Right kidney (tissue), 1 donor: Measurements from ENCODE around the gene ABCA7.

Source experiments
- DNase-seq: peaks from one replicate; pipeline ENCODE4 v3.0.0-alpha.2; 2016

Gene ABCA7

GRCh38 chr19:1072371-1073015 is 32.6 kb downstream of the ABCA7 start:
- no peak for DNase-seq

DNA sequence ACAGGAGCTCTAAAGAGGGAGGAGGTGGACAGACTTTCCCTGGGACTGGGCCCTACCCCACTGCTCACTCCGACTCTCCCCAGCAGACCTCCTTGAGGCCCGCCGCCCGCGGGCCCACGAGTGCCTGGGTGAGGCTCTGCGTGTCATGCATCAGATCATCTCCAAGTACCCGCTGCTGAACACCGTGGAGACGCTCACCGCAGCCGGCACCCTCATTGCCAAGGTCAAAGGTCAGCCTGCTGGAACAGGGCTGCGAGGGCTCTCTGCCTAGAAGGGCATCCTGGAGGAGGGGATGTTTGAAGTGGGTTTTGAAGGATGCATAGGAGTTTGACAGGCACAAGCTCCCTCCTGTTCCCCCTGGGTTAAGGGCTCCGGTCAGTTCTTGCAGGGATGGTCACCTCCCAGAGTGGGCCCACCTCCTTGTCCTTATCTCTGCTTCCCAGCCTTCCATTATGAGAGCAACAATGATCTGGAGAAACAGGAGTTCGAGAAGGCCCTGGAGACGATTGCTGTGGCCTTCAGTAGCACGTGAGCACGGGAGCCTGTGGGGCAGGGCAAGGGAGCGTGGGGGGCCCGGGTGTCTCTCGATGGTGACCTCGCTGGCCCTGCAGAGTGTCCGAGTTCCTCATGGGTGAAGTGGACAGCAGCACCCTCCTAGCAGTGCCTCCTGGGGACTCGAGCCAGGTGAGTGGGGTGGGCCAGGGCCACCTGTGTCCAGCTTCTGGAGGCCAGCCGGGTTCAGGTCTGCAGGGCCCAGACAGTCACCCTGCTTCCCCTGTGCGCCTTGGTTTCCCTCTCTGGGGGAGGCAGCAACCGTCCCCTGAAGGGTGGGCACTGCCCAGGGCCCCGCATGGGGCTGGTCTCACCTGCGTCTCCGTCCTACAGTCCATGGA is 33.4 kb downstream of the ABCA7 start:
- no peak for DNase-seq

DNA sequence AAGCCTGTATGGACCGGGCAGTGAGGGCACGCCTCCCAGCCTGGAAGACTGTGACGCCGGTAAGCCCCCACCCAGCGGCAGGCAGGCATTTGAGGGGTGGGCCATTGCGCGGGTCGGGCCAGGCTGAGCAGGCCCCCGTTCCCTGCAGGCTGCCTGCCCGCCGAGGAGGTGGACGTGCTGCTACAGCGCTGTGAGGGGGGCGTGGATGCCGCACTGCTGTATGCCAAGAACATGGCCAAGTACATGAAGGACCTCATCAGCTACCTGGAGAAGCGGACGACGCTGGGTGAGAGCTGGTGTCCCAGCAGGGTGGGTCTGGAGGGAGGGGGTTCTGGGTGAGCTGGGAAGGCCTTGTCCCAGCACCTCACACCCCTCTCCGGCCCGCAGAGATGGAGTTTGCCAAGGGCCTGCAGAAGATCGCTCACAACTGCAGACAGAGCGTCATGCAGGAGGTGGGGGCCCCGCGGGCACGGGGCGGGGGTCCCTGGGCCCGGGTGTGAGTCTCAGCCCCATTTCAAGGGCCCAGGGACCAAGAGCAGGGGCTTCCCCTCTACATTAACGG is 34.1 kb downstream of the ABCA7 start:
- no peak for DNase-seq

DNA sequence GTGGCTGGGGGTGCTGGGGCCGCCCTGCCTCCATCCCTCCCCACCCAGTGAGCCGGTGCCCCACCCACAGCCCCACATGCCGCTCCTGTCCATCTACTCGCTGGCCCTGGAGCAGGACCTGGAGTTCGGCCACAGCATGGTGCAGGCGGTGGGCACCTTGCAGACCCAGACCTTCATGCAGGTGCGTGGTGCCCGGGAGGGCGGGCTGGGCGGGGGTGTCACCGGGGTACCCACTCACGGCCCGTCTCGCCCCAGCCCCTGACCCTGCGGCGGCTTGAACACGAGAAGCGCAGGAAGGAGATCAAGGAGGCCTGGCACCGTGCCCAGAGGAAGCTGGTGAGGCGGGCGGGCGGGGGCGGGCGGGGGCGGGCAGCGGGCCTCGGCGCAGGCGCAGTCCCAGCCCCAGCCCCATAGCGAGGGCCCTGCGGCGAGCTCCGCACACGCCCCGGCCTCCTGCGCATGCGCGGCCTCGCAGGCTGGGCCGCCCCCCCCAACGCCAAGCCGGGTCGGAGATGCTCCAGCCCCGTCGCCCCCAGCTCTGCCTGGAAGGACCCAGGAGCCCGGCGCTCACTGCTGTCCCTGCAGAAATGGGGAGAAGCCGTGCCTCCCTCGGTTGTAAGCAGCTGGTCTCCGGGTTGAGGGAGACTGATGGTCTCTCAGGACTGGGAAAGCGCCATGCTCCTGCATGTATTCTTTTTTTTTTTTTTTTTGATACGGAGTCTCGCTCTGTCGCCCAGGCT is 34.8 kb downstream of the ABCA7 start:
- no peak for DNase-seq

DNA sequence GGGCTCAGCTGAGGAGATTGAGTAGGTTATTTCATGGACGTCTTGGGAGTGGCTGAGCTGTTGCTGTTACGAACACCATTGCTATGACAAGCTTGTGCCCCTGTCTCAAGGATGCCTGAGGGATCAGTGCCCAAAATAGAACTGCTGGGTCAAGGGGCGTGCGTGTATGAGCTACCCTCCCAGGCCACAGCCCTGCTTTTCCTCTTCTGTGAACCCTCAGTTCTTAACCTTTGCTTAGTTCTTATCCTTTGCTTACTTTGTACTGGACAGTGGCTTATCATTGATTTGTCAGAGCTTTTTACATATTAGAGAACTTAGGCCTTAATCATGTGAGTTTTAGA is 36.1 kb downstream of the ABCA7 start:
- no peak for DNase-seq

DNA sequence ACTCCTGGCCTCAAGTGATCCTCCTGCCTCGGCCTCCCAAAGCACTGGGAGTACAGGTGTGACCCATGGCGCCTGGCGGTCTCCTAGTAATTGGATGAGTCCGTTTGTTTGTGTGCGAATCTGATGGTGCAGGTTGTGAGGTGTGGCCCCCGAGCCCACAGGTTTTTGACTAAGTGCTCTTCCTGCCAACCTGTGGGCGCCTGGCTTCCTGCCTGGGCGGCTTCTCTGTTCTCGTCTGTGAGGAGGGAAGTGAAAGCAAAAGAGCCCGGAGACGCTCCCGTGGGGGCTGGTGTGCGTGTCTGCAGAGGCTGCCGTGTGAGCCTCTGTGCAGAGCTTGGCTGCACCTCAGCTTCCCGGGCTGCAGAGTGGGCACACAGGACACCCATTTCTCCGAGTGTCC is 37.0 kb downstream of the ABCA7 start:
- no peak for DNase-seq

- no peak for DNase-seq
Measured at GRCh38 chr19:1079566-1080111, 39.7 kb downstream of the ABCA7 start.

DNA sequence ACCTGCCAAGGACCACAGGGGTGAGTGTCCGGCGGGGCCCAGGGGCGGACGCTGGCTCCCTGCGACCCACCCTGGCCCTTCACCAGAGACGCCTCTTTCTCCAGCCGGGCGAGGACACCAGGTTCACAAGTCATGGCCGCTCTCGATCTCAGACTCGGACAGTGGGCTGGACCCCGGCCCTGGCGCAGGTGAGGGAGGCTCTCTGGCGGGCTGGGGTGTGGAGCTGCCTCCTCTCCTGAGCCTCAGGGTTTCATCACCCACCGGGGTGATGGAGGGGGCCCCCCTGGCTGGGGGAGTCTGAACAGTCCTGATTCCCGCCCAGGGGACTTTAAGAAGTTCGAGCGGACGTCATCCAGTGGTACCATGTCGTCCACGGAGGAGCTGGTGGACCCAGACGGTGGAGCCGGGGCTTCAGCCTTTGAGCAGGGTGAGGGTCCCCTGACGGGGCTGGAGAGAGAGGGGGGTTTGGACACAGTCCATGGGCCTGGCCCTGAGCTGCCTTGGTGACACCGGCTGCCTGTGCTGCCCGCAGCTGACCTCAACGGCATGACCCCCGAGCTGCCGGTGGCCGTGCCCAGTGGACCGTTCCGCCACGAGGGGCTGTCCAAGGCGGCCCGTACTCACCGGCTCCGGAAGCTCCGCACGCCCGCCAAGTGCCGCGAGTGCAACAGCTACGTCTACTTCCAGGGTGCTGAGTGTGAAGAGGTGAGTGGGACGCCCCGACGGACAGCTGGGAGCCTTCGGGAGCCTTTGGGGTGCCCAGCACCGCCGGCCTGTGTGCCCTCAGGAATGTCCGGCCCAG is 40.7 kb downstream of the ABCA7 start:
- DNase-seq: no peak

GRCh38 chr19:1081301-1082164 is 41.6 kb downstream of the ABCA7 start:
- no peak for DNase-seq

DNA sequence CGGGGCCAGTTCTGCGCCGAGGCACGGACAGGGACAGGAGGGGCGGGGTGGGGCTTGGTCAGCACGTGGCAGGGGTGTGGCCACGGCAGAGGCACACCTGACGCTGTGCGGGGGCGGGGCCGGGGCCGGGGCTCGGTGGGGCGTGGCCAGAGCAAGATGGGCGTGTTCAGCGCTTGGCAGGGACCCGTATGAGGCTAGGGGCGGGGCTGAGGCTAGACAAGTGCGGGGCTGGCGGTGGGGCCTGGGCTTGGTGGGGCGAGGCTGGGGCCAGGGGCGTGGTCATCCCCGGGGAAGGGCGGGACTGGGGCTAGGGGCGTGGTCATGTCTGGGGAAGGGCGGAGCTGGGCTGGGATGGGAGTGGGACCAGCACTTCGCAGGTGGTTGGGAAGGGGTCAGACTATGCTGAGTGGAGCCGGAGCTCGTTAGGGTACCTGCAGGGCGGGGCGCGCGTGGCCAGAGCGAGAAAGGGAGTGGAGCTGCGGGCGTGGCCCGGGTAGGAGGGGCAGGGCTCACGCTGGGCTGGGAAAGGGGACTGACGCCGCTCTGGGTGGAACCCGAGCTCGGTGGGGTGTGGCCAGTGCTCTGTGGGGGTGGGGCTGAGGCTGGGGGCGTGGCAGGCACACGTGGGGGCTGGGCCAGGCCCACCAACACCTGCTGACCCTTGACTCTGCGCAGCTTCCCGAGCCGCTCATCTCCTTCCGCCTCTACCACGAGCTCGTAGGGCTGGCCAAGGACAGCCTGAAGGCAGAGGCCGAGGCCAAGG is 42.4 kb downstream of the ABCA7 start:
- DNase-seq: peak; percentile 64

DNA sequence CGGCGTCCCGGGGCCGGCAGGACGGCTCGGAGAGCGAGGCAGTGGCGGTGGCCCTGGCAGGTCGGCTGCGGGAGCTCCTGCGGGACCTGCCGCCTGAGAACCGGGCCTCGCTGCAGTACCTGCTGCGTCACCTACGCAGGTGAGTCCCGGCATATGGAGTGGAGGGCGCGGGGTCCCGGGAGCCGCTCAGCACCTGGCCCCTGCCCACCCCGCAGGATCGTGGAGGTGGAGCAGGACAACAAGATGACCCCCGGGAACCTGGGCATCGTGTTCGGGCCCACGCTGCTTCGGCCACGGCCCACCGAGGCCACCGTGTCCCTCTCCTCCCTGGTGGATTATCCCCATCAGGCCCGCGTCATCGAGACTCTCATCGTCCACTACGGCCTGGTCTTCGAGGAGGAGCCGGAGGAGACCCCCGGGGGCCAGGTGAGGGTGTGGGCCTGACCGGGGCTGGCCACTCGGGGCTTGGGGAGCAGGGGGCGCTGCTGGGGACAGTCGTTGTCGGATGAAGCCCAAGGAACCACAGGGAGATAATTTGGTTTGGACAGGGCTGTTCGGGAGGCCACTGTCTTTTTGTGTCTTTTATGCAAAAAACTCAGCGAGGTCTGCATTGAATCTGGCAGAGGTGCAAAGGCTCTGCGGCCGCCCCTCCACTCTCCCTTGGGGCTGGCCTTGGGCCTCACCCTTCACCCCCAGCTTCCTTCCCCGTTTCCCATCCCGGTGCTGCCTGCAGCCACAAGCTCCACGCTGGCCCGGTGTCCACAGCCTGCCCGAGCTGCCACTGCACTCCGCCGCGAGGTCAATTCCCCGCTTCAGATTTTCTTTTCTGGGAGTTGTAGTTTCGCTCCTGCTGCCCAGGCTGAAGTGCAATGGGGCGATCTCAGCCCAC is 43.3 kb downstream of the ABCA7 start:
- peak; percentile 49 for DNase-seq

GRCh38 chr19:1084024-1084868 is 44.3 kb downstream of the ABCA7 start:
- no peak for DNase-seq

- DNase-seq: no peak
Measured at GRCh38 chr19:1085053-1085658, 45.2 kb downstream of the ABCA7 start.

DNA sequence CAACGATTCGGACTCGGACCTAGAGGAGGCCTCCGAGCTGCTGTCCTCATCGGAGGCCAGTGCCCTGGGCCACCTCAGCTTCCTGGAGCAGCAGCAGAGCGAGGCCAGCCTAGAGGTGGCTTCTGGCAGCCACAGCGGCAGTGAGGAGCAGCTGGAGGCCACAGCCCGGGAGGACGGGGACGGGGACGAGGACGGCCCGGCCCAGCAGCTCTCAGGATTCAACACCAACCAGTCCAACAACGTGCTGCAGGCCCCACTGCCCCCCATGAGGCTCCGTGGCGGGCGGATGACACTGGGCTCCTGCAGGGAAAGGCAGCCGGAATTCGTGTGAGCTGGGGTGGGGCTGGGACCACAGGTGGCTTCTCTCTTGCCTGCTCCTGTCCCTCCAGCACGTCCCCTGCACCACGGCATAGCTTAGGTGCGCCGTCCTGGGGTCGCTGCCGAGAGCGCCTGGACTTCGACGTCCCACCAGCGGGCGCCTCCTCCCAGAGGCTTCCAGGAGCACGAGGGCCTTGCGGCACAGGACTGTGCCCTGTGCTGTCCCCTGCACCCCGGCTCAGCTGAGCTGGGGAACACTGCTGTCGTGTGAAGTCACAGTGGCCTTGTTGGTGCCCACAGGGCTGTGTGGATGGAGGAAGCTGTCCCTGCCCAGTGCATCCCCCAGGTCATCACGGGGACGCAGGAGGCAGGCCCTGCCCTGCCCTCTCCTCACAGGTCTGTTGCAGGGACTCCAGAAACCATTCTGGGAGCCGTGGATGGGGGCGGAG is 46.0 kb downstream of the ABCA7 start:
- no peak for DNase-seq

- DNase-seq: no peak
Measured at GRCh38 chr19:1086613-1087012, 46.7 kb downstream of the ABCA7 start.

DNA sequence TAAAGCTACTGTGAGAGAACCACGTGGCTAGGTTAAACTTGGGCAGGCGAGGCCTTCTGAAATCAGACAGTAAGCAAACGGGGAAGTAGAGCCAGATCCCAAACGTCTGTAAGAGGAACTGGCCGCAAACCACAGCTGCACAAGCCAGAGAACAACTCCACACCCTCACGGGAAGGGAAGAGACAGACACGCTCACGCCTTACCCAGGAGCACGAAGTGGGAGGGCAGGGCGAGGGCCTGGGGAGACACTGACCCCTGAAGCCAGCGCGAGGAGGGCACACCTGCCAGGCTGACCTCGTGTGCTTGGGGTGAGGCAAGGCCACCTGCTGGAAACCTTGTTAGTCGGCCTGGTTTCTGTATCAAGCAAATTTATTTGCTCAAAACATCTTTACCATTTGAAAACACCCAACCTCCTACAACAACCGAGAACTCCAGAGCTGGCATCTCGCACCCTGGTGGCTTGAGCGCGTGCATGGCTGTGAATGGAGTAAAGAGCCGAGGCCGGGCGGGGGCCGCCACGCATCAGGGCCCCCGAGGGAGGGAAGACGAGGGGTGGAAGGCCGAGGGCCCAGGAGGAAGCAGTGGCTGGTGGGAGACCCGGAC is 48.0 kb downstream of the ABCA7 start:
- no peak for DNase-seq
